ENCODE measurements around the gene STAM2.

STAM2 gene

DNA sequence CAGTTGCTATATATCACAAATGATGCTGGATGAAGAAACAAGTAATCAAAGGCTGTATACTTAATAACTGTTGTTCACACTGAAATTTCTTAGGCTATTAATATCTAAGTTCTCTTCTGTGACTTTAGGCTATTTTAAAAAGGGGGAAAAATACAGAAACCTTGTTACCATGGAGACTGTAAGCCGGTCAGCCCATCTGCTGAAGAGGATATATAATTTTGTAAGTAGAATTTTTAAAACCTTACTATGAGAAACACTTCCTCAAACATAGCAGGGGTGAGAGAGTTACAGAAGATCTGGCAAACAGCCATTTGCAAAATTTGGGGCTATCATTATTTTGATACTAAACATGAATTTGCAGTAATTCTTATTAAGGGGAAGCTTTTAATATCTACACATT lies 104.5 kb downstream of the STAM2 start:
- no peak for DNase-seq (ENCODE audit: low spot score)

DNA sequence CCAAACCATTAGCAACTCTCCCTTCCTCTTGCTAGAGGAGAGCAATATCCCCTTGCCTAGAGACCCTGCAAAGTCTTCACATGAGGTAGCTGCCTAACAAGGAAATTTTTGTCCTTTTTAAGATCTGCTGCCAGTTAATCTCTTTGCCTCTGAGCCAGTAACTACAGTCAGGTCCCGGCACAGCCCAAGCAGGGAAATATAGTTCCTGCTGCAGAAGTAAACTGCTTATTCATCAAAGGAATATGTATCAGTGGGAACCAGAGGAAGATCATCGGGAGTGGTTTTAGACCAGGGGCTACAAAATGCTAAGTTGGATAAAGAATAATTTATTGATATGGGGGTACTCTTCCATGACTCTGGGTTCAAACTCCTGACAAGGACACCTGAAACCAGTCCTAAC lies 107.3 kb downstream of the STAM2 start:
- no peak for DNase-seq (ENCODE audit: low spot score)

DNA sequence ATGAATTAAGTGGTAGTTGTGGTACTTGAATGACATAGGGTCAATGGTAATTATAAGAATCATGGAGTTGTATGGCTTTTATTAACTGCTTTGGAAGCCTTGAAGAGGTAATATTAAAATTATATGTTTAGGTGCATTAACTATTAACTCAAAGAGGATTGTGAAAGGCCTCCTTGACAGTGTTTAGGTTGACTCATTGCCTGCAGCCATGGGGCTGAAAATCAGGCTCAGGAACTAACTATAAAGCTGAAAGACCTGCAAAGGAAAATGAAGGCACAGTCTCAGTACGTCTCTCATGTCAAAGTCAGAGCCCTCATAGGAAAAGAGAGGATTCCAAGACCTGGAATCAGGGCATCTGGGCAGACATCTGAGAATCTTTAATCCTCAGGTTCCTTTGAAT lies 107.7 kb downstream of the STAM2 start:
- DNase-seq (ENCODE audit: low spot score), result no peak
